HEK293 (cell line): ENCODE data around the gene NDOR1.

ENCODE experiments used
- CTCF ChIA-PET: fragments of 350-600 bp; formaldehyde crosslinking; extraction: SDS; loops from one replicate; lab custom pipeline; 2021; ENCODE audit warnings: antibody characterized with exemption; lab: Yijun Ruan, JAX
- POLR2A ChIA-PET: fragments of 300-600 bp; formaldehyde crosslinking; extraction: SDS; loops from one replicate; lab custom pipeline; 2020; ENCODE audit warnings: antibody characterized with exemption, inconsistent platforms; lab: Yijun Ruan, JAX
- H3K27ac ChIP-seq: fragments of 200-500 bp; sonication (Bioruptor generic); 2 replicates; pipeline ENCODE4 v1.5.1; 2014; ENCODE audit warnings: low read depth, low read length, control low read depth, inconsistent platforms; ENCODE audit errors: extremely low read depth
- H3K36me3 ChIP-seq, 2 experiments: fragments of 200-500 bp in 1 of 2; sonication (Bioruptor generic) in 1 of 2; 1 replicate in 1 of 2; 2 replicates in 1 of 2; pipeline ENCODE4 v1.5.1; 2014 to 2017; ENCODE audit warnings: inconsistent platforms in 2 of 2, low read length in 2 of 2; ENCODE audit not compliant: control insufficient read depth in 2 of 2, insufficient read depth in 1 of 2
- H3K4me1 ChIP-seq: fragments of 200-500 bp; sonication (Bioruptor generic); 2 replicates; pipeline ENCODE4 v1.5.1; 2014; ENCODE audit warnings: mild to moderate bottlenecking, low read length, inconsistent platforms; ENCODE audit not compliant: control insufficient read depth, insufficient read depth
- H3K4me3 ChIP-seq: 2 replicates; pipeline ENCODE4 v1.5.1; 2011; ENCODE audit warnings: low read depth, mild to moderate bottlenecking, control low read depth, low read length, moderate library complexity
- H3K9me3 ChIP-seq: fragments of 200-500 bp; sonication (Bioruptor generic); 2 replicates; pipeline ENCODE4 v1.5.1; 2014; ENCODE audit warnings: low read depth, low read length, inconsistent platforms; ENCODE audit not compliant: control insufficient read depth, insufficient read depth
- BCL11B ChIP-seq: fragments of 450-650 bp; formaldehyde crosslinking; IDR thresholded peaks from 2 replicates; pipeline ENCODE4 v1.5.1; 2016; ENCODE audit warnings: low read depth, missing biosample characterization, missing genetic modification characterization
- GLI4 ChIP-seq: fragments of 450-650 bp; formaldehyde crosslinking; IDR thresholded peaks from 2 replicates; pipeline ENCODE4 v1.5.1; 2016; ENCODE audit warnings: missing biosample characterization, missing genetic modification characterization
- SCRT1 ChIP-seq: fragments of 450-650 bp; formaldehyde crosslinking; IDR thresholded peaks from 2 replicates; pipeline ENCODE4 v1.5.1; 2016; ENCODE audit warnings: missing biosample characterization, missing genetic modification characterization, borderline replicate concordance
- SCRT2 ChIP-seq: fragments of 450-650 bp; formaldehyde crosslinking; IDR thresholded peaks from 2 replicates; pipeline ENCODE4 v1.5.1; 2016; ENCODE audit warnings: missing biosample characterization, missing genetic modification characterization
- SP7 ChIP-seq: fragments of 450-650 bp; formaldehyde crosslinking; IDR thresholded peaks from 2 replicates; pipeline ENCODE4 v1.5.1; 2016; ENCODE audit warnings: missing biosample characterization, missing genetic modification characterization
- ZNF121 ChIP-seq: fragments of 450-650 bp; formaldehyde crosslinking; IDR thresholded peaks from 2 replicates; pipeline ENCODE4 v1.5.1; 2016; ENCODE audit warnings: missing biosample characterization, missing genetic modification characterization
- ZNF23 ChIP-seq: fragments of 450-650 bp; formaldehyde crosslinking; IDR thresholded peaks from 2 replicates; pipeline ENCODE4 v1.5.1; 2016; ENCODE audit warnings: missing biosample characterization, missing genetic modification characterization, borderline replicate concordance
- ZNF335 ChIP-seq: fragments of 450-650 bp; formaldehyde crosslinking; conservative IDR thresholded peaks from 2 replicates; pipeline ENCODE4 v1.5.1; 2016; ENCODE audit warnings: missing biosample characterization, missing genetic modification characterization
- ZNF529 ChIP-seq: fragments of 450-650 bp; formaldehyde crosslinking; IDR thresholded peaks from 2 replicates; pipeline ENCODE4 v1.5.1; 2017; ENCODE audit warnings: missing genetic modification characterization, missing biosample characterization; ENCODE audit not compliant: insufficient replicate concordance
- ZNF623 ChIP-seq: fragments of 450-650 bp; formaldehyde crosslinking; IDR thresholded peaks from 2 replicates; pipeline ENCODE4 v1.5.1; 2016; ENCODE audit warnings: missing biosample characterization, missing genetic modification characterization
- ZSCAN23 ChIP-seq: fragments of 450-650 bp; formaldehyde crosslinking; IDR thresholded peaks from 2 replicates; pipeline ENCODE4 v1.5.1; 2016; ENCODE audit warnings: missing biosample characterization, missing genetic modification characterization
- TF ChIP-seq, protein P1 (sequence below): fragments of 450-650 bp; formaldehyde crosslinking; IDR thresholded peaks from 2 replicates; pipeline ENCODE4 v1.5.1; 2016; ENCODE audit warnings: missing biosample characterization, missing genetic modification characterization
- TF ChIP-seq, protein P2 (sequence below): fragments of 450-650 bp; formaldehyde crosslinking; IDR thresholded peaks from 2 replicates; pipeline ENCODE4 v1.5.1; 2016; ENCODE audit warnings: missing biosample characterization, missing genetic modification characterization
- TF ChIP-seq, protein P3 (sequence below): fragments of 450-650 bp; formaldehyde crosslinking; IDR thresholded peaks from 2 replicates; pipeline ENCODE4 v1.5.1; 2016; ENCODE audit warnings: missing biosample characterization, missing genetic modification characterization
- TF ChIP-seq, protein P4 (sequence below): fragments of 450-650 bp; formaldehyde crosslinking; conservative IDR thresholded peaks from 2 replicates; pipeline ENCODE4 v1.5.1; 2016; ENCODE audit warnings: low read depth, missing biosample characterization, missing genetic modification characterization
- TF ChIP-seq, protein P5 (sequence below): fragments of 450-650 bp; formaldehyde crosslinking; IDR thresholded peaks from 2 replicates; pipeline ENCODE4 v1.5.1; 2017; ENCODE audit warnings: missing biosample characterization, missing genetic modification characterization
- TF ChIP-seq, protein P6 (sequence below): fragments of 450-650 bp; formaldehyde crosslinking; IDR thresholded peaks from 2 replicates; pipeline ENCODE4 v1.5.1; 2016; ENCODE audit warnings: missing biosample characterization, missing genetic modification characterization

Gene NDOR1

DNA sequence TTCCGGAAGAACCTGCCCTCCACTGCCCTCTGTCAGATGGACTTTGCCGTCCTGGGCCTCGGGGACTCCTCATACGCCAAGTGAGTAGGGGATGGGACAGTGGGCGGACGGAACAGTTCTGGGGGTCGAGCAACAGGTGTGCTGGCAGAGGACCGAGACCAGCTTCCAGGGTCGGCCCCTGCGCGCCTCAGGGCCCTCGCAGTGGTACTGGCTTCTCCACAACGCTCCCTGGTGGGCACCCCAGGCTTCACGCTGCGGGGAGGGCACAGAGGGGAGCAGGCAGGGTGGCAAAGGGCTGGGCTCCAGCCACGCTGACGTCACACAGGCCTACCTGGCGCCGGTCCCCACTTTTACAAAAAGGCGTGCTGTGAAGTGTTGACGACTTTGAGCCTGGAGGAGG lies 7.0 kb downstream of the NDOR1 start:
- H3K4me1 ChIP-seq, result no peaks in the 10 kb centered on the region
- POLR2A ChIA-PET, result interaction anchor here (1.0 to 16.6 kb wide), 4 partner anchors 9 to 126 kb away, joined by 4 to 304 read pairs (median 8); partner anchors contain the start of genes CYSRT1, MAN1B1, RNF208 and RNF224
- H3K4me3 ChIP-seq, result no peak overlapping the region
- H3K27ac ChIP-seq, result no peak overlapping the region
- CTCF ChIA-PET, result no interaction called here
- no peaks in the 10 kb centered on the region for H3K9me3 ChIP-seq
- H3K36me3 ChIP-seq, result peaks cover 10 to 80% of the 10 kb centered on the region in 2 experiments; a peak in 2 of 3 replicates
- TF ChIP-seq SP7, result no peak
- TF ChIP-seq ZSCAN23 (tag by site-specific recombination), result no peak
- TF ChIP-seq SCRT2 (tag by site-specific recombination), result peak; percentile 91
- no peak for TF ChIP-seq ZNF623 (tag by site-specific recombination)
- TF ChIP-seq, protein P1, sequence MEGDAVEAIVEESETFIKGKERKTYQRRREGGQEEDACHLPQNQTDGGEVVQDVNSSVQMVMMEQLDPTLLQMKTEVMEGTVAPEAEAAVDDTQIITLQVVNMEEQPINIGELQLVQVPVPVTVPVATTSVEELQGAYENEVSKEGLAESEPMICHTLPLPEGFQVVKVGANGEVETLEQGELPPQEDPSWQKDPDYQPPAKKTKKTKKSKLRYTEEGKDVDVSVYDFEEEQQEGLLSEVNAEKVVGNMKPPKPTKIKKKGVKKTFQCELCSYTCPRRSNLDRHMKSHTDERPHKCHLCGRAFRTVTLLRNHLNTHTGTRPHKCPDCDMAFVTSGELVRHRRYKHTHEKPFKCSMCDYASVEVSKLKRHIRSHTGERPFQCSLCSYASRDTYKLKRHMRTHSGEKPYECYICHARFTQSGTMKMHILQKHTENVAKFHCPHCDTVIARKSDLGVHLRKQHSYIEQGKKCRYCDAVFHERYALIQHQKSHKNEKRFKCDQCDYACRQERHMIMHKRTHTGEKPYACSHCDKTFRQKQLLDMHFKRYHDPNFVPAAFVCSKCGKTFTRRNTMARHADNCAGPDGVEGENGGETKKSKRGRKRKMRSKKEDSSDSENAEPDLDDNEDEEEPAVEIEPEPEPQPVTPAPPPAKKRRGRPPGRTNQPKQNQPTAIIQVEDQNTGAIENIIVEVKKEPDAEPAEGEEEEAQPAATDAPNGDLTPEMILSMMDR, result 0 out of 2 replicates have a peak, but pooled peaks have one; percentile 24
- TF ChIP-seq, protein P2, sequence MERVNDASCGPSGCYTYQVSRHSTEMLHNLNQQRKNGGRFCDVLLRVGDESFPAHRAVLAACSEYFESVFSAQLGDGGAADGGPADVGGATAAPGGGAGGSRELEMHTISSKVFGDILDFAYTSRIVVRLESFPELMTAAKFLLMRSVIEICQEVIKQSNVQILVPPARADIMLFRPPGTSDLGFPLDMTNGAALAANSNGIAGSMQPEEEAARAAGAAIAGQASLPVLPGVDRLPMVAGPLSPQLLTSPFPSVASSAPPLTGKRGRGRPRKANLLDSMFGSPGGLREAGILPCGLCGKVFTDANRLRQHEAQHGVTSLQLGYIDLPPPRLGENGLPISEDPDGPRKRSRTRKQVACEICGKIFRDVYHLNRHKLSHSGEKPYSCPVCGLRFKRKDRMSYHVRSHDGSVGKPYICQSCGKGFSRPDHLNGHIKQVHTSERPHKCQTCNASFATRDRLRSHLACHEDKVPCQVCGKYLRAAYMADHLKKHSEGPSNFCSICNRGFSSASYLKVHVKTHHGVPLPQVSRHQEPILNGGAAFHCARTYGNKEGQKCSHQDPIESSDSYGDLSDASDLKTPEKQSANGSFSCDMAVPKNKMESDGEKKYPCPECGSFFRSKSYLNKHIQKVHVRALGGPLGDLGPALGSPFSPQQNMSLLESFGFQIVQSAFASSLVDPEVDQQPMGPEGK (tag by site-specific recombination), result no peak
- no peak for TF ChIP-seq ZNF529 (tag by site-specific recombination)
- TF ChIP-seq, protein P3, sequence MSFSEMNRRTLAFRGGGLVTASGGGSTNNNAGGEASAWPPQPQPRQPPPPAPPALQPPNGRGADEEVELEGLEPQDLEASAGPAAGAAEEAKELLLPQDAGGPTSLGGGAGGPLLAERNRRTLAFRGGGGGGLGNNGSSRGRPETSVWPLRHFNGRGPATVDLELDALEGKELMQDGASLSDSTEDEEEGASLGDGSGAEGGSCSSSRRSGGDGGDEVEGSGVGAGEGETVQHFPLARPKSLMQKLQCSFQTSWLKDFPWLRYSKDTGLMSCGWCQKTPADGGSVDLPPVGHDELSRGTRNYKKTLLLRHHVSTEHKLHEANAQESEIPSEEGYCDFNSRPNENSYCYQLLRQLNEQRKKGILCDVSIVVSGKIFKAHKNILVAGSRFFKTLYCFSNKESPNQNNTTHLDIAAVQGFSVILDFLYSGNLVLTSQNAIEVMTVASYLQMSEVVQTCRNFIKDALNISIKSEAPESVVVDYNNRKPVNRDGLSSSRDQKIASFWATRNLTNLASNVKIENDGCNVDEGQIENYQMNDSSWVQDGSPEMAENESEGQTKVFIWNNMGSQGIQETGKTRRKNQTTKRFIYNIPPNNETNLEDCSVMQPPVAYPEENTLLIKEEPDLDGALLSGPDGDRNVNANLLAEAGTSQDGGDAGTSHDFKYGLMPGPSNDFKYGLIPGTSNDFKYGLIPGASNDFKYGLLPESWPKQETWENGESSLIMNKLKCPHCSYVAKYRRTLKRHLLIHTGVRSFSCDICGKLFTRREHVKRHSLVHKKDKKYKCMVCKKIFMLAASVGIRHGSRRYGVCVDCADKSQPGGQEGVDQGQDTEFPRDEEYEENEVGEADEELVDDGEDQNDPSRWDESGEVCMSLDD, result no peak
- TF ChIP-seq, protein P4, sequence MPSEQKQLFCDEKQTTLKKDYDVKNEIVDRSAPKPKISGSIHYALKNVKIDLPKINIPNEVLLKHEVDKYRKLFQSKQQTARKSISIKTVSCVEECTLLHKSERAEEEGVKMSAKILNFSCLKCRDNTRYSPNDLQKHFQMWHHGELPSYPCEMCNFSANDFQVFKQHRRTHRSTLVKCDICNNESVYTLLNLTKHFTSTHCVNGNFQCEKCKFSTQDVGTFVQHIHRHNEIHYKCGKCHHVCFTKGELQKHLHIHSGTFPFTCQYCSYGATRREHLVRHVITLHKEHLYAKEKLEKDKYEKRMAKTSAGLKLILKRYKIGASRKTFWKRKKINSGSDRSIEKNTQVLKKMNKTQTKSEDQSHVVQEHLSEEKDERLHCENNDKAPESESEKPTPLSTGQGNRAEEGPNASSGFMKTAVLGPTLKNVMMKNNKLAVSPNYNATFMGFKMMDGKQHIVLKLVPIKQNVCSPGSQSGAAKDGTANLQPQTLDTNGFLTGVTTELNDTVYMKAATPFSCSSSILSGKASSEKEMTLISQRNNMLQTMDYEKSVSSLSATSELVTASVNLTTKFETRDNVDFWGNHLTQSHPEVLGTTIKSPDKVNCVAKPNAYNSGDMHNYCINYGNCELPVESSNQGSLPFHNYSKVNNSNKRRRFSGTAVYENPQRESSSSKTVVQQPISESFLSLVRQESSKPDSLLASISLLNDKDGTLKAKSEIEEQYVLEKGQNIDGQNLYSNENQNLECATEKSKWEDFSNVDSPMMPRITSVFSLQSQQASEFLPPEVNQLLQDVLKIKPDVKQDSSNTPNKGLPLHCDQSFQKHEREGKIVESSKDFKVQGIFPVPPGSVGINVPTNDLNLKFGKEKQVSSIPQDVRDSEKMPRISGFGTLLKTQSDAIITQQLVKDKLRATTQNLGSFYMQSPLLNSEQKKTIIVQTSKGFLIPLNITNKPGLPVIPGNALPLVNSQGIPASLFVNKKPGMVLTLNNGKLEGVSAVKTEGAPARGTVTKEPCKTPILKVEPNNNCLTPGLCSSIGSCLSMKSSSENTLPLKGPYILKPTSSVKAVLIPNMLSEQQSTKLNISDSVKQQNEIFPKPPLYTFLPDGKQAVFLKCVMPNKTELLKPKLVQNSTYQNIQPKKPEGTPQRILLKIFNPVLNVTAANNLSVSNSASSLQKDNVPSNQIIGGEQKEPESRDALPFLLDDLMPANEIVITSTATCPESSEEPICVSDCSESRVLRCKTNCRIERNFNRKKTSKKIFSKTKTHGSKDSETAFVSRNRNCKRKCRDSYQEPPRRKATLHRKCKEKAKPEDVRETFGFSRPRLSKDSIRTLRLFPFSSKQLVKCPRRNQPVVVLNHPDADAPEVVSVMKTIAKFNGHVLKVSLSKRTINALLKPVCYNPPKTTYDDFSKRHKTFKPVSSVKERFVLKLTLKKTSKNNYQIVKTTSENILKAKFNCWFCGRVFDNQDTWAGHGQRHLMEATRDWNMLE (tag by site-specific recombination), result no peak
- peak; percentile 31; the same call in 1 of the 2 replicates for TF ChIP-seq SCRT1 (tag by site-specific recombination)
- TF ChIP-seq, protein P5, sequence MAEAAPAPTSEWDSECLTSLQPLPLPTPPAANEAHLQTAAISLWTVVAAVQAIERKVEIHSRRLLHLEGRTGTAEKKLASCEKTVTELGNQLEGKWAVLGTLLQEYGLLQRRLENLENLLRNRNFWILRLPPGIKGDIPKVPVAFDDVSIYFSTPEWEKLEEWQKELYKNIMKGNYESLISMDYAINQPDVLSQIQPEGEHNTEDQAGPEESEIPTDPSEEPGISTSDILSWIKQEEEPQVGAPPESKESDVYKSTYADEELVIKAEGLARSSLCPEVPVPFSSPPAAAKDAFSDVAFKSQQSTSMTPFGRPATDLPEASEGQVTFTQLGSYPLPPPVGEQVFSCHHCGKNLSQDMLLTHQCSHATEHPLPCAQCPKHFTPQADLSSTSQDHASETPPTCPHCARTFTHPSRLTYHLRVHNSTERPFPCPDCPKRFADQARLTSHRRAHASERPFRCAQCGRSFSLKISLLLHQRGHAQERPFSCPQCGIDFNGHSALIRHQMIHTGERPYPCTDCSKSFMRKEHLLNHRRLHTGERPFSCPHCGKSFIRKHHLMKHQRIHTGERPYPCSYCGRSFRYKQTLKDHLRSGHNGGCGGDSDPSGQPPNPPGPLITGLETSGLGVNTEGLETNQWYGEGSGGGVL (tag by site-specific recombination), result no peak
- no peak for TF ChIP-seq BCL11B (tag by site-specific recombination)
- no peak for TF ChIP-seq GLI4
- TF ChIP-seq ZNF335 (tag by site-specific recombination), result no peak
- no peak for TF ChIP-seq ZNF121
- TF ChIP-seq ZNF23 (tag by site-specific recombination), result no peak
- TF ChIP-seq, protein P6, sequence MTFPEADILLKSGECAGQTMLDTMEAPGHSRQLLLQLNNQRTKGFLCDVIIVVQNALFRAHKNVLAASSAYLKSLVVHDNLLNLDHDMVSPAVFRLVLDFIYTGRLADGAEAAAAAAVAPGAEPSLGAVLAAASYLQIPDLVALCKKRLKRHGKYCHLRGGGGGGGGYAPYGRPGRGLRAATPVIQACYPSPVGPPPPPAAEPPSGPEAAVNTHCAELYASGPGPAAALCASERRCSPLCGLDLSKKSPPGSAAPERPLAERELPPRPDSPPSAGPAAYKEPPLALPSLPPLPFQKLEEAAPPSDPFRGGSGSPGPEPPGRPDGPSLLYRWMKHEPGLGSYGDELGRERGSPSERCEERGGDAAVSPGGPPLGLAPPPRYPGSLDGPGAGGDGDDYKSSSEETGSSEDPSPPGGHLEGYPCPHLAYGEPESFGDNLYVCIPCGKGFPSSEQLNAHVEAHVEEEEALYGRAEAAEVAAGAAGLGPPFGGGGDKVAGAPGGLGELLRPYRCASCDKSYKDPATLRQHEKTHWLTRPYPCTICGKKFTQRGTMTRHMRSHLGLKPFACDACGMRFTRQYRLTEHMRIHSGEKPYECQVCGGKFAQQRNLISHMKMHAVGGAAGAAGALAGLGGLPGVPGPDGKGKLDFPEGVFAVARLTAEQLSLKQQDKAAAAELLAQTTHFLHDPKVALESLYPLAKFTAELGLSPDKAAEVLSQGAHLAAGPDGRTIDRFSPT, result 0 out of 2 replicates have a peak, but pooled peaks have one; percentile 16
